Activated CD4-positive, alpha-beta T cell treated with anti-CD3 and anti-CD28 coated beads, Interleukin-2, amount 10 ng/mL, durations not matched to agents 24 days and 14 days (primary cell): ENCODE results near the gene KCNF1. TPM values are rescaled to one million over a fixed set of nuclear protein-coding genes. Genes with fewer than 3 reads are reported as not detected.
"Not testable (repeated sequence)": the region's sequence is repeated elsewhere in the genome, so short reads cannot be mapped to it uniquely, and the experiment has no call there.

Experiments used
- DNase-seq: peaks from one replicate; pipeline ENCODE4 v3.0.0; 2022
- H3K27ac Mint-ChIP-seq: one replicate; pipeline ENCODE4 v1.8.0; 2022; ENCODE audit warnings: mild to moderate bottlenecking, mixed read lengths
- H3K27me3 Mint-ChIP-seq: one replicate; pipeline ENCODE4 v1.8.0; 2022; ENCODE audit warnings: mixed read lengths
- H3K36me3 Mint-ChIP-seq: one replicate; pipeline ENCODE4 v1.8.0; 2022; ENCODE audit warnings: low read depth, mild to moderate bottlenecking, mixed read lengths
- H3K4me1 Mint-ChIP-seq: one replicate; pipeline ENCODE4 v1.8.0; 2021; ENCODE audit warnings: mixed read lengths
- H3K4me3 Mint-ChIP-seq: one replicate; pipeline ENCODE4 v1.8.0; 2022; ENCODE audit warnings: mild to moderate bottlenecking, moderate library complexity, mixed read lengths
- H3K9me3 Mint-ChIP-seq: one replicate; pipeline ENCODE4 v1.8.0; 2021; ENCODE audit warnings: mixed read lengths
- intact Hi-C: fragments of 100-400 bp; cut with micrococcal nuclease; formaldehyde crosslinking; loops from one replicate; pipeline ENCODE4 v1.15.1; 2023
- total RNA-seq: library from RNA; stranded (reverse); gene quantifications from 2 replicates; pipeline ENCODE4 v1.2.3, GENCODE V29; 2022

KCNF1 gene
- total RNA-seq, 1 donor from 2014 or later, result not detected

DNA sequence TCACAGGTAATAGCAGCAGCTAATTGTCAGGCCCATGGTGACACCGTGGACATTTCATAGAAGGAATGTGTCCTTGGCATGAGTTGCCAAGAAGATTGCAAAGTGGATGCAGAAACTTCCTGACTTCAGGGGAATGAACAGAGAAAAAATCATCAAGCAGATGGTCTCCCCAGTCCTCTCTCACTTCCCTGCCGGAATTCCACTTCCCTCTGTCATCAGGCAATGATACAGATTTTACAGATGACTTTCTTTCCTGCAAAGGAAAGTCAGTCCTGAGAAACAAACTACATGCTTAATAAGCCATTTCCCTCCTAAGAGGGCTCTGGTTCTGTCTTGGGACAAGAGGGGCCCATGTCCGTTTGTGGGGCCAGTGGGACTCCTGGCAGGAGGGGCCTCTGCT lies 45.7 kb downstream of the KCNF1 start:
- DNase-seq, result no peak
- Mint-ChIP-seq H3K9me3 (peaks cover 13% of the 10 kb centered on the region), H3K4me3 (no peak overlapping the region), H3K36me3 (peaks cover 5% of the 10 kb centered on the region), H3K4me1 (peaks cover 3% of the 10 kb centered on the region), H3K27me3 (peaks cover 2% of the 10 kb centered on the region), H3K27ac (no peak overlapping the region)
- intact Hi-C loops, result no loop called here

DNA sequence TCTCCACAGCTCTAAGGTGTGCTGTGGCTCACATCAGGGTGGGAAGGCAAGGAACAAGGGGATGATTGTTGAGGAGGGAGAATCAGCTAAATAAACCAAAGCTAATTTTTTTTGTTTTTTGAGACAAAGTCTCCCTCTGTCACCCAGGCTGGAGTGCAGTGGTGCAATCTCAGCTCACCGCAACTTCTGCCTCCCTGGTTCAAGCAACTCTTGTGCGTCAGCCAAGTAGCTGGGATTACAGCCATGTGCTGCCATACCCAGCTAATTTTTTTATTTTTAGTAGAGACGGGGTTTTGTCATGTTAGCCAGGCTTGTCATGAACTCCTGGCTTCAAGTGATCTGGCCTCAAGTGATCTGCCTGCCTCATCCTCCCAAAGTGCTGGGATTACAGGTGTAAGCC lies 46.7 kb downstream of the KCNF1 start:
- H3K27me3 Mint-ChIP-seq, H3K27ac Mint-ChIP-seq, DNase-seq, H3K4me3 Mint-ChIP-seq, H3K4me1 Mint-ChIP-seq, H3K36me3 Mint-ChIP-seq, intact Hi-C loops, H3K9me3 Mint-ChIP-seq: not testable (repeated sequence)

DNA sequence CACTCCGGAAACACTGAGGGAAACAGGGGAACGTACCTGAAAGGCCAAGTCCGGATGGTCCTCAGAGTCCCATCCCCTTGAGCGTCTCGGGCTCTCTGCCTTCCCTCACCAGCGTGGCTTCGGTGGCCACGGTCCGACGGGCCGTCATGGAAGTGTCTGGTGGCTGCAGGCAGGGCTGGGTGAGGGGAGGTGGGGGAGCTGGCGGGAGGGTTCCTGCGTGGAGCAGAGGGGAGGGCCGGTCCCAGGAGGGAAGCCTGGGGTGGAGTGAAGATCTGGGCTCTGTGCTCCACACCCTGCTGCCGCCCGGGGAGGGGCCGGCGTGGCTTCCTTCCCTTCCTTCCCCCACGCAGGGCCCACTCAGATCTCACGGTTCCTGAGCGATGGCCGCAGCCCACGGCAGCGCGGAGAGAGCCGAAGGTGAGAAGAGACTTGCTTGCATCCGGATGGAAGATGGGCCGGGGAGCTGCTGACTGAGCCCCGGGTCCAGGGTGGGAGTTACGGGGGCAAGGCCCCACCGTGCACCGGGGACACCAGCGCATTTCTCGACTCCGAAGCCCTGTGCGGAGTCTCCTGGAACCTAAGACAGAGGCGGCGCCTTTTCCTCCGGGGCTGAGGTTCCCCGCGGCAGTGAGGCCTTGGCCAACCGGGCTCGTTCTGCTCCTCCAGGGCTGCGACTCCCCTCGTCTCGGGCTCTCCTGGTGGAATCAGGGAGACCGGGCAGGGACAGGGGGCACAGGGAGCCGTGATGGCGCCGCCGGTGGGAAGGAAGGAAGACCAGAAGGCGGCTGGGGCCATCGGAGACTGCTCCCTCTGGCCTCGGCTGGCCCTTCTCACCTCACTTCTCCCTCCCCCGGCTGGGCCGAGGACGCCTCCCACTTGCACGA lies 49.1 kb downstream of the KCNF1 start:
- no peak overlapping the region for H3K4me3 Mint-ChIP-seq
- peaks cover 6% of the 10 kb centered on the region for H3K27me3 Mint-ChIP-seq
- H3K4me1 Mint-ChIP-seq, result no peaks in the 10 kb centered on the region
- no peak overlapping the region for H3K27ac Mint-ChIP-seq
- no peak for DNase-seq
- no peaks in the 10 kb centered on the region for H3K9me3 Mint-ChIP-seq
- H3K36me3 Mint-ChIP-seq, result no peaks in the 10 kb centered on the region
- intact Hi-C loops, result no loop called here

DNA sequence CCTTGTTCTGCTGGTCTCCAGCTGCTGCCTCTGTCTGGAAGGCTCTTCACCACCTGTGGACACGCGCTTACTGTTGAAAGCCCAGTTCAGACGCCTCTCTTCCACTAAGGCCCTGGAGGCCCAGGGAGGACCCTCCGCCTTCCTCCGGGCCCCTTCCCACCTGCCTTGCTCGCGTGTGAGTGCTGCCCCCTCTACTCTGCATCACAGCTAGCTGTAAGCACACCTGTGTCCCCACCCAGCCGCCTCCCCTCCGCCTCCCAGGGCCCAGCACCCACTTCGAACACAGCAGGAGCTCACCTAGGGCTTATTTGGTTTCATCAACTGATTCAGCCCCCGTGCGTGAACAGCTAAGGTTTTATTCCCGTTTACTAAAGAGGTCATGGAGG lies 49.7 kb downstream of the KCNF1 start:
- no peaks in the 10 kb centered on the region for H3K4me1 Mint-ChIP-seq
- DNase-seq, result no peak
- no peaks in the 10 kb centered on the region for H3K36me3 Mint-ChIP-seq
- no peak overlapping the region for H3K27ac Mint-ChIP-seq
- no peaks in the 10 kb centered on the region for H3K9me3 Mint-ChIP-seq
- H3K27me3 Mint-ChIP-seq, result peaks cover 6% of the 10 kb centered on the region
- intact Hi-C loops, result no loop called here
- H3K4me3 Mint-ChIP-seq, result no peak overlapping the region

DNA sequence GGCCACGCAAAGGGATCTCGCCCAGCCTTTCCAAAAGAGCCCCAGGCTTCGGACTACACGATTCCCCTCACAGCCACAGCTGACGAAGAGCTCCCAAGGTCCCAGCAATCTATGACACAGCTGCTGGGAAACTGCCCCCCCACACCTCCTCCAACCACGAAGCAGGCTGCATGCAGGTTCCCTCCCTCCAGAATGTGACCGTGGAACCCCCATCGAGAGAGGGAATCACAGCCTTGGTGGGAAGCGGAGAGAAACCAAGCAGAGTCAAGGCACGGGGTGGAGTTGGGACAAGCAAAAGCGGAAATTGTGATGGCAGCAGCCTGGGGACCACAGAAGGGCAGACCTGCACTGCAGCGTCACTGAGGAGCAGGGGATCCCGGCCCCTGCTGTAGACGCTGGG lies 50.3 kb downstream of the KCNF1 start:
- no peak overlapping the region for H3K27ac Mint-ChIP-seq
- no peaks in the 10 kb centered on the region for H3K4me1 Mint-ChIP-seq
- H3K4me3 Mint-ChIP-seq, result no peak overlapping the region

DNA sequence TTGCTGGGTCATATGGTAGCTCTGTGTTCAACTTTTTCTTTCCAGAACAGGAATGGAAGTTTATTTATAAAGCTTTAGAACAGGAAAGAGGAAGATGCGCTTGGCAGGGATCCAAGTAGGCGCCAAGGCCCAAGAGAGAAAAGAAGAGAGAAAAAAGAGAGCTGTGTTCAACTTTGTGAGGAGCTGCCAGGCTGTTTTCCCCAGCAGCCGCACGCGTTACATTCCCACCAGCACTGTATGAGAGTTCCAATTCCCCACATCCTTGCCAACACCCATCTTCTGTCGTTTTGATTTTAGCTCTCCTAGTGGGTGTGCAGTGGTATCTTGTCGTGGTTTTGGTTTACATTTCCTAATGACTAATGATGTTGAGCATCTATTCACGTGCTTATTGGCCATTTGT lies 51.4 kb downstream of the KCNF1 start:
- DNase-seq, result no peak
- Mint-ChIP-seq H3K27ac (no peak overlapping the region), H3K27me3 (peaks cover 6% of the 10 kb centered on the region), H3K36me3 (no peaks in the 10 kb centered on the region), H3K4me1 (no peaks in the 10 kb centered on the region), H3K9me3 (no peaks in the 10 kb centered on the region), H3K4me3 (no peak overlapping the region)
- intact Hi-C loops, result no loop called here

More for the DNA sequence above, 50.3 kb downstream of the KCNF1 start:
- DNase-seq, result no peak
- Mint-ChIP-seq H3K27me3 (peaks cover 6% of the 10 kb centered on the region), H3K36me3 (no peaks in the 10 kb centered on the region), H3K9me3 (no peaks in the 10 kb centered on the region)
- intact Hi-C loops, result no loop called here

Other genes with a start within 250 kb of the KCNF1 start
- gene NOL10, start 222.0 kb upstream of the KCNF1 start, total RNA-seq, result 44.9 and 50.9 TPM in 2 replicates
- not detected in 2 replicates for gene ATP6V1C2, start 190.3 kb upstream of the KCNF1 start, total RNA-seq
- gene PDIA6, start 99.1 kb upstream of the KCNF1 start, total RNA-seq, result 183 and 187 TPM in 2 replicates
- gene SLC66A3, start 243.5 kb downstream of the KCNF1 start, total RNA-seq, result 7.6 and 10.4 TPM in 2 replicates